Measurements from ENCODE around the gene CORIN. TPM values are rescaled to one million over a fixed set of nuclear protein-coding genes. Genes with fewer than 3 reads are reported as not detected.

The CORIN gene
- total and polyA plus RNA-seq, 2 donors (not counting 1 experiment from before 2014, with no cell fraction given), result 0.25 TPM; not detected in 1

GRCh38 chr4:47696823-47697222, 141.0 kb downstream of the CORIN start:
- no peaks in the 10 kb centered on the region for H3K9me3 ChIP-seq (ENCODE audit: control extremely low read depth in 1 of 3, control insufficient read depth in 2 of 3, insufficient read depth in 1 of 3, low read length in 2 of 3)
- H3K4me2 ChIP-seq (replicated peaks; ENCODE audit: low read depth, low read length, poor library complexity, severe bottlenecking), result no peak overlapping the region
- H3K27ac Mint-ChIP-seq, result no peak overlapping the region
- no peak overlapping the region for H3K27ac ChIP-seq (ENCODE audit: low read length in 2 of 2)
- no peaks in the 10 kb centered on the region for H3K36me3 ChIP-seq (replicated peaks in 1 of 2; ENCODE audit: control extremely low read depth in 1 of 2, control insufficient read depth in 1 of 2, extremely low read depth in 1 of 2, insufficient read depth in 2 of 2, low read length in 1 of 2)
- DNase-seq, result no peak
- H3K27me3 ChIP-seq (replicated peaks in 1 of 4; ENCODE audit: control extremely low read depth in 1 of 4, control insufficient read depth in 3 of 4, insufficient read depth in 4 of 4, low read length in 3 of 4), result peaks cover 0 to 9% (median 0%) of the 10 kb centered on the region in 4 experiments
- ChIA-PET CTCF (interaction anchor here (1.1 to 1.9 kb wide), 2 partner anchors 8 to 236 kb away, joined by 4 to 5 read pairs; no protein-coding TSS in a partner anchor), POLR2A (no interaction called here)
- TF ChIP-seq CTCF (IDR thresholded peaks at IDR 0.05) (no peak), EZH2 (IDR thresholded peaks at IDR 0.05; ENCODE audit: borderline replicate concordance, insufficient read depth, low read depth, low read length, poor library complexity, severe bottlenecking) (no peak)
- intact Hi-C loops (cut with micrococcal nuclease), result no loop called here
- H3K4me1 Mint-ChIP-seq, result no peaks in the 10 kb centered on the region
- no peaks in the 10 kb centered on the region for H3K79me2 ChIP-seq (ENCODE audit: control insufficient read depth, insufficient read depth, low read length)
- WGBS (ENCODE audit: insufficient coverage), result 88% methylated on average over 1 of the region's 6 CpGs
- H3K4me1 ChIP-seq (ENCODE audit: control insufficient read depth in 2 of 2, insufficient read depth in 2 of 2, low read length in 2 of 2), result no peaks in the 10 kb centered on the region
- peaks cover 25% of the 10 kb centered on the region for H3K27me3 Mint-ChIP-seq
- no peak overlapping the region for H3K9ac ChIP-seq (ENCODE audit: low read length)
- no peak overlapping the region for H3K4me3 Mint-ChIP-seq
- H4K20me1 ChIP-seq (ENCODE audit: control insufficient read depth, insufficient read depth, low read length, poor library complexity, severe bottlenecking), result no peaks in the 10 kb centered on the region
- ATAC-seq (ENCODE audit: low read depth), result no peak
- H2AFZ ChIP-seq (ENCODE audit: insufficient read depth, low read depth, low read length, poor library complexity, severe bottlenecking), result no peak overlapping the region
- no peaks in the 10 kb centered on the region for H3K9me3 Mint-ChIP-seq (ENCODE audit: insufficient read depth)
- no peak overlapping the region for H3K4me3 ChIP-seq (ENCODE audit: control extremely low read depth in 1 of 5, extremely low read depth in 1 of 5, insufficient read depth in 1 of 5, low read depth in 2 of 5, low read length in 4 of 5)

GRCh38 chr4:47695260-47695659, 142.6 kb downstream of the CORIN start:
- ATAC-seq (ENCODE audit: low read depth) (no peak), DNase-seq (no peak)
- intact Hi-C loops (cut with micrococcal nuclease), result no loop called here
- TF ChIP-seq CTCF (IDR thresholded peaks at IDR 0.05) (no peak), EZH2 (IDR thresholded peaks at IDR 0.05; ENCODE audit: borderline replicate concordance, insufficient read depth, low read depth, low read length, poor library complexity, severe bottlenecking) (no peak)
- H4K20me1 ChIP-seq (ENCODE audit: control insufficient read depth, insufficient read depth, low read length, poor library complexity, severe bottlenecking), result no peaks in the 10 kb centered on the region
- H3K79me2 ChIP-seq (ENCODE audit: control insufficient read depth, insufficient read depth, low read length), result no peaks in the 10 kb centered on the region
- peaks cover 16% of the 10 kb centered on the region for H3K27me3 Mint-ChIP-seq
- peaks cover 0 to 4% (median 0%) of the 10 kb centered on the region in 4 experiments for H3K27me3 ChIP-seq (replicated peaks in 1 of 4; ENCODE audit: control extremely low read depth in 1 of 4, control insufficient read depth in 3 of 4, insufficient read depth in 4 of 4, low read length in 3 of 4)
- no peaks in the 10 kb centered on the region for H3K9me3 ChIP-seq (ENCODE audit: control extremely low read depth in 1 of 3, control insufficient read depth in 2 of 3, insufficient read depth in 1 of 3, low read length in 2 of 3)
- no peaks in the 10 kb centered on the region for H3K4me1 Mint-ChIP-seq
- no peak overlapping the region for H2AFZ ChIP-seq (ENCODE audit: insufficient read depth, low read depth, low read length, poor library complexity, severe bottlenecking)
- H3K9ac ChIP-seq (ENCODE audit: low read length), result no peak overlapping the region
- ChIA-PET POLR2A (no interaction called here), CTCF (no interaction called here)
- H3K4me3 ChIP-seq (ENCODE audit: control extremely low read depth in 1 of 5, extremely low read depth in 1 of 5, insufficient read depth in 1 of 5, low read depth in 2 of 5, low read length in 4 of 5), result no peak overlapping the region
- H3K4me2 ChIP-seq (replicated peaks; ENCODE audit: low read depth, low read length, poor library complexity, severe bottlenecking), result no peak overlapping the region
- no peaks in the 10 kb centered on the region for H3K36me3 ChIP-seq (replicated peaks in 1 of 2; ENCODE audit: control extremely low read depth in 1 of 2, control insufficient read depth in 1 of 2, extremely low read depth in 1 of 2, insufficient read depth in 2 of 2, low read length in 1 of 2)
- 67% methylated on average over 1 of the region's 1 CpG for WGBS (ENCODE audit: insufficient coverage)
- H3K4me3 Mint-ChIP-seq, result no peak overlapping the region
- H3K27ac Mint-ChIP-seq, result no peak overlapping the region
- H3K27ac ChIP-seq (ENCODE audit: low read length in 2 of 2), result no peak overlapping the region
- H3K9me3 Mint-ChIP-seq (ENCODE audit: insufficient read depth), result no peaks in the 10 kb centered on the region
- no peaks in the 10 kb centered on the region for H3K4me1 ChIP-seq (ENCODE audit: control insufficient read depth in 2 of 2, insufficient read depth in 2 of 2, low read length in 2 of 2)

Data from B cell (primary cell).